HepG2 (cell line): ENCODE results near the gene LAMA5. TPM values are rescaled to one million over a fixed set of nuclear protein-coding genes. Genes with fewer than 3 reads are reported as not detected.

Experiments
- CHCHD3 ChIP-seq: sonication (generic); formaldehyde crosslinking; IDR thresholded peaks from 2 replicates; pipeline ENCODE4 v1.8.0; 2022; ENCODE audit warnings: mild to moderate bottlenecking, missing genetic modification reagents, moderate library complexity
- FOXK2 ChIP-seq: fragments of 450-650 bp; IDR thresholded peaks from 2 replicates; pipeline ENCODE4 v1.6.1; 2016
- GZF1 ChIP-seq: sonication (generic); formaldehyde crosslinking; IDR thresholded peaks from 2 replicates; pipeline ENCODE4 v1.5.1; 2020; ENCODE audit warnings: mild to moderate bottlenecking, missing genetic modification reagents
- HNRNPL ChIP-seq: fragments of 200-400 bp; formaldehyde crosslinking; IDR thresholded peaks from 2 replicates; pipeline ENCODE4 v1.6.1; 2017; ENCODE audit warnings: mild to moderate bottlenecking, low read depth, low read length
- JUNB ChIP-seq: sonication (generic); formaldehyde crosslinking; IDR thresholded peaks from 2 replicates; pipeline ENCODE4 v1.8.0; 2022; ENCODE audit warnings: missing genetic modification reagents, mild to moderate bottlenecking, borderline replicate concordance
- KDM5A ChIP-seq: fragments of 200-600 bp; sonication (generic); IDR thresholded peaks from 2 replicates; pipeline ENCODE4 v1.7.0; 2018; ENCODE audit warnings: antibody characterized with exemption, mild to moderate bottlenecking, low read length, borderline replicate concordance
- MBNL3 ChIP-seq: fragments of 250-450 bp; sonication (Bioruptor Pico); conservative IDR thresholded peaks from 2 replicates; pipeline ENCODE4 v1.8.0; 2022; ENCODE audit warnings: mild to moderate bottlenecking, inconsistent platforms
- NPAS2 ChIP-seq: sonication (generic); formaldehyde crosslinking; IDR thresholded peaks from 2 replicates; pipeline ENCODE4 v1.8.0; 2022; ENCODE audit warnings: mild to moderate bottlenecking, missing genetic modification reagents, borderline replicate concordance
- PITX1 ChIP-seq: sonication (generic); formaldehyde crosslinking; IDR thresholded peaks from 2 replicates; pipeline ENCODE4 v1.5.1; 2020; ENCODE audit warnings: mild to moderate bottlenecking, missing genetic modification reagents
- SNAI1 ChIP-seq: sonication (generic); formaldehyde crosslinking; IDR thresholded peaks from 2 replicates; pipeline ENCODE4 v1.5.0; 2020; ENCODE audit warnings: mild to moderate bottlenecking, missing genetic modification reagents, borderline replicate concordance
- TCF7L2 ChIP-seq: IDR thresholded peaks from 2 replicates; pipeline ENCODE4 v1.6.1; 2011; ENCODE audit warnings: mild to moderate bottlenecking, low read depth, low read length, moderate library complexity
- UBTF ChIP-seq: sonication (generic); formaldehyde crosslinking; IDR thresholded peaks from 2 replicates; pipeline ENCODE4 v1.4.0; 2020; ENCODE audit warnings: mild to moderate bottlenecking, missing genetic modification reagents
- ZFP36L1 ChIP-seq: sonication (generic); formaldehyde crosslinking; IDR thresholded peaks from 2 replicates; pipeline ENCODE4 v1.8.0; 2022; ENCODE audit warnings: mild to moderate bottlenecking, missing genetic modification reagents, moderate library complexity
- ZFP91 ChIP-seq: sonication (generic); formaldehyde crosslinking; IDR thresholded peaks from 2 replicates; pipeline ENCODE4 v1.9.0; 2022; ENCODE audit warnings: missing genetic modification reagents, mild to moderate bottlenecking, borderline replicate concordance
- ZNF281 ChIP-seq: sonication (generic); formaldehyde crosslinking; IDR thresholded peaks from 2 replicates; pipeline ENCODE4 v1.4.0; 2020; ENCODE audit warnings: missing genetic modification reagents, borderline replicate concordance
- ZNF30 ChIP-seq: sonication (generic); formaldehyde crosslinking; IDR thresholded peaks from 2 replicates; pipeline ENCODE4 v1.5.0; 2020; ENCODE audit warnings: mild to moderate bottlenecking, missing genetic modification reagents
- ZNF546 ChIP-seq: sonication (generic); formaldehyde crosslinking; conservative IDR thresholded peaks from 2 replicates; pipeline ENCODE4 v1.8.1; 2023; ENCODE audit warnings: mild to moderate bottlenecking, missing genetic modification reagents
- ZNF549 ChIP-seq: sonication (generic); formaldehyde crosslinking; IDR thresholded peaks from 2 replicates; pipeline ENCODE4 v1.5.0; 2020; ENCODE audit warnings: missing genetic modification reagents
- ZNF564 ChIP-seq: sonication (generic); formaldehyde crosslinking; IDR thresholded peaks from 2 replicates; pipeline ENCODE4 v1.8.1; 2023; ENCODE audit warnings: mild to moderate bottlenecking, missing genetic modification reagents
- polyA plus RNA-seq, 8 experiments: library from polyadenylated mRNA; depleted of rRNA in 3 of 8; stranded (reverse) in 7 of 8; unstranded in 1 of 8; fragments of >200 nt; fragmentation: Illumina TruSeq in 4 of 8; extraction: Trizol in 4 of 8; gene quantifications; 2 replicates each; pipeline versions ENCODE4 v1.2.1 to v1.2.3, GENCODE V29; 2011 to 2016; ENCODE audit warnings: low read depth in 4 of 8, missing spikeins in 1 of 8, mixed read lengths in 1 of 8; ENCODE audit not compliant: insufficient read depth in 1 of 8
- total RNA-seq, 5 experiments: library from RNA; depleted of rRNA; stranded (reverse); fragments of >200 nt; fragmentation: Illumina TruSeq; extraction: Trizol; gene quantifications; 2 replicates each; pipeline ENCODE4 v1.2.3, GENCODE V29; 2016; ENCODE audit warnings: low read depth in 1 of 5

Gene LAMA5
- total and polyA plus RNA-seq, 2 of the 13 experiments (the other 11 are each of a cell fraction or from before 2014, with no cell fraction given) = 21.0 to 44.7 TPM

GRCh38 chr20:62306414-62307187, 60.5 kb downstream of the LAMA5 start (continued):
- TF ChIP-seq SNAI1 (CRISPR knock-in tag) (no peak), JUNB (CRISPR knock-in tag) (no peak), MBNL3 (CRISPR knock-in tag) (no peak), ZNF281 (no peak), KDM5A (no peak), ZFP91 (CRISPR knock-in tag) (0 out of 2 replicates have a peak, but pooled peaks have one; percentile 15), TCF7L2 (no peak), ZFP36L1 (CRISPR knock-in tag) (no peak), FOXK2 (no peak), UBTF (CRISPR knock-in tag) (no peak), ZNF549 (no peak), HNRNPL (0 out of 2 replicates have a peak, but pooled peaks have one; percentile 25), CHCHD3 (no peak), ZNF30 (CRISPR knock-in tag) (no peak), ZNF564 (no peak), GZF1 (no peak), ZNF546 (CRISPR knock-in tag) (no peak), PITX1 (CRISPR knock-in tag) (0 out of 2 replicates have a peak, but pooled peaks have one; percentile 24), NPAS2 (CRISPR knock-in tag) (no peak)
